ENCODE results near the gene TC2N.

DNA sequence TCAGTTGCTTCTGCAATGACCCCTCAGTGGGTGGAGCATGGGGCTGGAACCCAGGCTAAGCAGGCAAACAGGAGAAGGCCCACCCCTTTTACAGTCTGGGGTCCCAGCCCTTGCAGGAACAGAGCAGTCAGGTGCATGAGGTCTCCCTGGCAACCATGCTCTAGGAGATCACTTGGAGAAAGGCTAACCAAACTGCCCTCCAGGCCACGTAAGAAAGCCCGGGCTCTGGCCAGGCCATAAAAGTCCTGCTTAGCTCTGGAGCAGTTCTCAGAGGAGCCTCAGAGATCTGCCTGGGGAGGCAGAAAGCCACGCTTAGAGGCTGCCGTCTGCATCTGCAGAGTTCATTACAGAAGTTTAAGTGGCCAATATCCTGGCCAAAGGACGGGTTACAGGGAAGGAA, 15.0 kb upstream of the TC2N start:
- TF ChIP-seq POLR2AphosphoS5 (IDR thresholded peaks at IDR 0.05; ENCODE audit: low read depth, low read length), result no peak
- TF ChIP-seq, protein P1, sequence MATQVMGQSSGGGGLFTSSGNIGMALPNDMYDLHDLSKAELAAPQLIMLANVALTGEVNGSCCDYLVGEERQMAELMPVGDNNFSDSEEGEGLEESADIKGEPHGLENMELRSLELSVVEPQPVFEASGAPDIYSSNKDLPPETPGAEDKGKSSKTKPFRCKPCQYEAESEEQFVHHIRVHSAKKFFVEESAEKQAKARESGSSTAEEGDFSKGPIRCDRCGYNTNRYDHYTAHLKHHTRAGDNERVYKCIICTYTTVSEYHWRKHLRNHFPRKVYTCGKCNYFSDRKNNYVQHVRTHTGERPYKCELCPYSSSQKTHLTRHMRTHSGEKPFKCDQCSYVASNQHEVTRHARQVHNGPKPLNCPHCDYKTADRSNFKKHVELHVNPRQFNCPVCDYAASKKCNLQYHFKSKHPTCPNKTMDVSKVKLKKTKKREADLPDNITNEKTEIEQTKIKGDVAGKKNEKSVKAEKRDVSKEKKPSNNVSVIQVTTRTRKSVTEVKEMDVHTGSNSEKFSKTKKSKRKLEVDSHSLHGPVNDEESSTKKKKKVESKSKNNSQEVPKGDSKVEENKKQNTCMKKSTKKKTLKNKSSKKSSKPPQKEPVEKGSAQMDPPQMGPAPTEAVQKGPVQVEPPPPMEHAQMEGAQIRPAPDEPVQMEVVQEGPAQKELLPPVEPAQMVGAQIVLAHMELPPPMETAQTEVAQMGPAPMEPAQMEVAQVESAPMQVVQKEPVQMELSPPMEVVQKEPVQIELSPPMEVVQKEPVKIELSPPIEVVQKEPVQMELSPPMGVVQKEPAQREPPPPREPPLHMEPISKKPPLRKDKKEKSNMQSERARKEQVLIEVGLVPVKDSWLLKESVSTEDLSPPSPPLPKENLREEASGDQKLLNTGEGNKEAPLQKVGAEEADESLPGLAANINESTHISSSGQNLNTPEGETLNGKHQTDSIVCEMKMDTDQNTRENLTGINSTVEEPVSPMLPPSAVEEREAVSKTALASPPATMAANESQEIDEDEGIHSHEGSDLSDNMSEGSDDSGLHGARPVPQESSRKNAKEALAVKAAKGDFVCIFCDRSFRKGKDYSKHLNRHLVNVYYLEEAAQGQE (IDR thresholded peaks at IDR 0.05; ENCODE audit: insufficient read depth in 1 of 2, low read depth in 2 of 2, low read length in 2 of 2), result no peak

Data from PFSK-1 (cell line).